ENCODE data around the gene SYNDIG1L.
"Not testable (repeated sequence)": the region's sequence is repeated elsewhere in the genome, so short reads cannot be mapped to it uniquely, and the experiment has no call there.

SYNDIG1L gene

DNA sequence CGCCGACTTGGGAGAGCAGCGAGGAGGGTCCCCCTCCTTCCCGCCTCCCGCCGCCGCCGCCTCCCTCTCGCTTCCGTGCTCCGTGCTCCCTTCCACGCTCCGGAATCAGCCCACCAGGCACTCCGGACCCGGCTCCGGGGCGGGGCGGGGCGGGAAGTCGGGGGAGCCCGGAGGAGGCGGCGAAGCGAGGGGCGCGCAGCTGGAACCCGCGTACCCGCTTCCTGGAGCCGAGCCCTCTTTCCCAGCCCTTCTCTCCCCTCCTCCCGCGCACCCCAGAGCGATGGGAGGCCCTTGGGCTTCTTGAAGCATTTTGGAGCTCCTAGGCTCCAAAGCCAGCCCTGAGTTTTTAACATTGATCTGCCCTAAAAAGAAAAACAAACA lies at the start of gene SYNDIG1L:
Gene SYNDIG1L, minus strand, starts transcription at position 9 of the 381 bp plus-strand sequence. CDS start 16,466 bp downstream, outside the sequence.
- no peak for DNase-seq

DNA sequence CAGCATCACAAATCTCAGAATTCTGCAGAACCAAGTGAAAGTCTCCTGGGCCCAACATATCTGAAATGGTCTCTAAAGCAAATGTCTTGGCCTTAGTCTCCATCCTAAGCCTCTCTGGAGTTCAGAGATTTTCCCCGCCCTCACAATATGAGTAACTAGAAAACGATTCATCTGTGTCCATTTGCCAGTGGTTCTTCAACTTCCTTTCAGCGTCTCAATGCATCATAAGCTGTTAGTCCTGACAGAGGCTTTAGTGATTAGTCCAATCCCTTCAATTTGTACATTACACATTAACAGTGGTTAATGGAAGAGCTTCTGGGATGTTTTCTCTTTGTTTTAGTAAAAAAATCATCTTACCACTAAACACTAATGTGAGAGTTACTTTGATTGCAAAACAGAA lies 49.7 kb upstream of the SYNDIG1L start:
- DNase-seq: no peak

DNA sequence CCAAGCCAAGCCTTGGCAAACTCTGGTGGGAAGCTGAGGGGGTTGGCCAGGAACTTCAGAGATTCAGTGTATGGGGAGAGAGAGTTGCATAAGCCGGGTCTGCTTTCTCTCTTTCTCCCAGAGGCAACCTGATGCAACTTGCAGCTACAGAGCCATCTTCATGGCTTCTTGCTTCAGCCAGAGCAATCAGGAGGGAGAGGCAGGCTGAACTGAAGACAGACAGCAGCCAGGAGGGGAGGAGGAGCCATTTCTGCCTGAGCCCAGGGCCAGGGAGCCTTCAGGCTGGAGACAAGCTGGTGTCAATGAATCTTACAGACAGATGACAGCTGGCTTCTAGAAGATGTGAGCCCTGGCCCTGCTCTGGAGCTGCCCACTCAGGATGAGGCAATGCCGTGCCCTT lies 48.4 kb upstream of the SYNDIG1L start:
- no peak for DNase-seq

DNA sequence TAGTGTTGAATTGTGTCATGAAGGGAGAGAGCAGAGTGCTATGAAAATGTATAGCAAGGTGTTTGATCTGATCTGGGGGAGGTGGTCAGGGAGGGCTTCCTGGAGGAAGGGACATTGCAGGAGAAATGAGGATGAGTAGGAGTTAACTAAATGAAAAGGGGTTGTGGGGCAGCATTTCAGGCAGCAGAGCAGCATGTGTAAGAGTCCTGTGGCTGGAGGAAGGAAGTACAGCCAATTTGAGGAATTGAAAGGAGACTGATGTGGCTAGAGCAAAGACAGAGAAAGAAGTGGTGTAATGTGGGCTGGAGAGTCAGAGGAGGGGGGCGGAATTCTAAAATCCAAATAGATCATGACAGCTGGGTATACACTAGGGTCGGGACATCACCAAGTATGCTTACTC lies 46.6 kb upstream of the SYNDIG1L start:
- no peak for DNase-seq

DNA sequence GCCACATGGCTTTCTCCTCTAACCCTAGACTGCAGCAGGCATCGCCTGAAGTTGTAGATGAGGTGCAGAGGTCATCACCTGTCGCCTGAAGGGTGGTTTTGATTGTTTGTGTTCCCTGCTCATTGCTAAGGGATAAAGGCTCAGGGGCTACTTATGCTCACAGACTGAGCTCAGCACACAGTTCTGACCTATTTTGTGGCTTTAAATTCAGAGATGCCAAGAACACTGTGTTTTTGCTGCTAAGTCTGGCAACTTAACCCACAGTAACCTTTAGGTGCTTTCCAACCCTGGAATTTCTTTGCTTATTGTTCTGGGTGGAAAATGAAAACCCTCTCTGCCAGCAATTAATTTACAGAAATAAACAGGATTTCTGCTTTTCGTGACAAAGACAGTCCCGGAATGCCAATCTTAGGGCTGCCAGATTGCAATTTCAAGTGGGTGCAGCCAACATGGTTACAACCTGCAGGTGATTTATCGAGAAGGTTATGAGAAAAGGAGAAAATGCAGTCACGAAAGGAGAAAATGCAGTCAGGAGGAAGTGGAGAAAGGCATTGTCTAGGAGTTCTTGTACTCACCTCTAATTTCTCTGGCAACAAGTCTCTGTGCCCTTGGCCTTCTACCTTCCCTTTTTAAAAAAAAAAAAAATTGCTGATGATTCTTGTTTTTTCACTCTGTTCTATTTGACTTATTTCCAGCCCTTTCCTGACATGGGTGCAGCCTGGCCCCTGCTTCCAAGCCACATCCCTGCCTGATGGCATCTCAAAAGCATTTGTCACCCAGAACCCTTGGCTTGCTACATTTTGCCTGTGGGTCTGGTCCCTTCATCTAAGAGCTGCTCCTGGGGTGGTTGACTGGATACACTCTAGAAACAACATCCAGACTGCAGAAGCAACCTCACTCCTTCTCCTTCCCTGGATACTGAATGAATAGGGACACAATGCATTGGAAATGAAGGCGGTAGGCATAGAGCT lies 43.8 kb upstream of the SYNDIG1L start:
- DNase-seq: peak in 1 of 58 donors; percentile 39

DNA sequence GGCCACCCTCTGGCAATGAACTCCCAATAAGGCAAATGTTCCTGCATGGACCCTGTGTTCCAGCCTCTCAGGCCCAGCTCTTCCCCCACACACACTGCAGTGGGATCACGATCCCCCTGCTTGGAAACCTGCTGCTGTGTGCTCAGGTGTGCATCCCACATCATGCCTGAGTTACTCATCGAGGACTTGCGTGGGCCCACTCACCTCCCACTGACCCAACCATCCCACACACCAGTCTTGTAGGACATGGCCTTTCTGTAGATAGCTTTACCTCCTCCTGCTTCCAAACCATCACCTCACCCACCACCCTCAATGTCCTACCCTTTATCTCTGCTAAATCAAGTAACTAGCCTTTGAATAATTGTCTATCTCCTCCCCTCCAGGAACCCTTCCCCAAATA lies 42.5 kb upstream of the SYNDIG1L start:
- no peak for DNase-seq

DNA sequence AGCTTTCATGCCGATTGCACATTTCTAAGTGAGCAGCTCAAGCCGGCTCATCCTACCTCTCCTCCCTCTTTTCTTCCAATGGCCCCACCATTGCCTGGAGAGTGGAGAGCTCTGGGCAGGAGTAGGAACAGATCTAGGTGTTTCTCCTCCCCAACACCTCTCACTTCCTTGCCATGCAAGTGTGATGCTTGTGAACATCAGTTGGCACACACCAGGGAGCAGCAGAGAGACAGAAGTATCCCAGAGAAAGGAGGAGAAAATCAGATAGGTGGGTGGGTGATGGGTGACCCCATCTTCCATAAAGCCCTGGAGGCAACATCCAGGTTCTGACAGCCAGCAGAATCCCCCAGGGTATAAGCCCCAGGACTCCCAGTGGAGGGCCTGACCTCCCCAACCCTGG lies 39.3 kb upstream of the SYNDIG1L start:
- DNase-seq: no peak

DNA sequence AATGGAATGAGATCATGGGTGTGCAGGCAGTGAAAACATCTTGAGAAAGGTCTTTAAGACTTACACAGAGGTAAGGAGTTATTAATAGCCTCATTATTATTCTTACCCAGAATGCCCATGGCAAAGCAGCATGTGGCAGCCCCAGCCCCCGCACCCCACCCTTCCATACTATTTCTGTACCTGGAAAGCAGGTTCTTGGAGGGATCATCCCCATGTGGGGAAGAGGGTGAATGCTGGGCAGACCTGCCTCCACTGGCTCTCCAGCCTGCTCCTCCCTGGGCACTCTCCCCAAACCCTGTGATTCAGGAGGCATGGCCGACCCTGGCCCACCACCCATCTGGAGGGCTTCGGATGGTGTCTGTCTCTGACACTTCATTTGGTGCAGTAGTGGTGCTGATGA lies 38.8 kb upstream of the SYNDIG1L start:
- peak in 1 of 58 donors; percentile 41 for DNase-seq

DNA sequence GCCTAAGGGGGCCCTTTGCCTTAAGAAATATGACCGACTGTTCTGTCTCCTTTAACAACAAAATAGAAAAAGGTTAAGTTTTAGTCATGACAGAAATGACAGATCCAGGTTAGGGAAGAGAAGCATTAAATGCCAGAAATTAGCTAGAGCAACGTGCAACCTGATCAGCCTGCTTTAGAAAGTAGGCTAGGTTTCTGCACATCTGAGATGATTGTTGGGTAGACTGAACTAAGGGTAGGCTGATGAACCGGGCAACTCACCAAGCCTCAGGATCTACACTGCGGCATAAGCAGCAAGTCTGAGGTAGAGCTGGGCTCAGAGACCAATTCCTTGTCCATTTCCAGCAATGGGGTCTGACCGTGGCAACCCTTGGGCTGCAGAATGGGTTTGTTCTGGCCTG lies 37.7 kb upstream of the SYNDIG1L start:
- DNase-seq: no peak

DNA sequence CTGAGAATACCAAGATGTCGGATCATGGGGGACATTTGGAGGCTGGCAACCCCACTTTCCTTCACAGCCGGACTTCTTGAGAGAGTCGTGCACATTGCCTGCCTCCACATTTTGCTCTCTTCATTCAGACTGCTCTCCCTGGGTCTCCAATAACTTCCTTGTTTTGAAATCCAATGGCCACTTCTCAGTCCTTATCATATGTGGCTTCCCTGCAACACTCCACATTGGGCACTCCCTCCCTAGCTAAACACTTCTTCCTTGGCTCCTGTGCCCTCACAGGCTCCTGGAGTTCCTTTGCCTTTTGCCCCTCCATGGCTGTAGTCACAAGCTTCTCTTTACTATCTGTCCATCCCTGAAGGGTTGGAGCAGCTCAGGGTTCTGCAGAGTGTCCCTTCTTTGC lies 37.0 kb upstream of the SYNDIG1L start:
- no peak for DNase-seq

DNA sequence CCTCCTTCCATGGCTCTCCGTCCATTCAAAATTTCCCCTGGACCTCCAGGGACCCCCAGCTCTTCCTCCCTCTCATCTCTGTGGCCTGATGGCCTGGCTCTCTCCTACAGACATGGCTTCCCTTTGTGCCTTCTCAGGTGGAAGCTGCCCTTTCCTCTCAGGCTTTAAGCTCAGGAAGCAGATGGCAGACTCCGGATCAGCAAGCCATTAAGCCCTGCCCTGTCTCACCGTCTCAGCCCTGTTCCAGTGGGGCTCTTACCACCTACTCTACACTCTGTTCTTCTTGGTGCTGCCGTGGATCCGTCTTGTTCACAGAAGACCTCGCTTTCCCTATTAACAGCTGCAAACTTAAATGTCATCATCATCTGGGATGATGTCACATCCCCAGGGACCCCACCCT lies 34.0 kb upstream of the SYNDIG1L start:
- DNase-seq: no peak

DNA sequence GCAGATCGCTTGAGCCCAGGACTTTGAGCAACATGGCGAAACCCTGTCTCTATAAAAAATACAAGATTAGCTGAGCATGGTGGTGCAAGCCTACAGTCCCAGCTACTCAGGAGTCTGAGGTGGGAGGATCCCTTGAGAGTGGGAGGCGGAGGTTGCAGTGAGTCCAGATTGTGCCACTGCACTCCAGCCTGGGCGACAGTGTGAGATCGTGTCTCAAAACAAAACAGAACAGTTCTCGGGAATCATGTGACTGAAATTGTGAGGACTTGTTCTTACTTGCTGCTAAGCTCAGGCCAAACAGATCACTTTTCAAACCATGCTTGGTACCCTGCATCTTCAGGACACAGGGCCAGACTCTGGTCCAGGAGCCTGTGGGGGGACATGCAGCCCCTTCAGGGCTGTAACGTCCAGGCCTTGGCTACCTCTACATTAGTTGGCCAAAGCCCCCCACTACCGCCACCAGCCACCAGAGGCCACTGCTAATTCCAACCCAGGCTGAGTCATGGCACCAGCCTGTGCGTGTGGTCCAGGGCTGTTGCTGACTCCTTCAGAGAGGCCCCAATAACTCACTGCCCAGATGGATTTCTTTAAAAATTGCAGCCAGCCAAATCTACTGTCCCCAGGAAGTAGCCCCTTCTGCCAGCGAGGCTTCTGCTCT lies 33.4 kb upstream of the SYNDIG1L start:
- DNase-seq: peak in 1 of 58 donors; percentile 6

DNA sequence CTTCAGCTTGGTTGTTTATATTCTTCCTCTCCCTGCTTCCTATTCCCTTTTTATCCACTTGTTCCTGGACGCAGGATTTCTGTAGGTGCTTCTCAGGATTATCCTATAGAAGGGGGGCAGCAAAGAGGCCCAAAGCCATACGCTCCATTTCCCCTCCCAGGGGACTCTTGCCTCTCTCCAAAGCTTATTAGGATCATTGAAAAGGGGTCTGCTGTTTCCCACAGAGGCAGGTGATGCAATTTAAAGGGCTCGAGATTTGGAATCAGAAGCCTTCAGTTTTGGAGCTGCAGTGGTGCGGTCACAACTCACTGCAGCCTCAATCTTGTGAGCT lies 31.5 kb upstream of the SYNDIG1L start:
- DNase-seq: no peak

DNA sequence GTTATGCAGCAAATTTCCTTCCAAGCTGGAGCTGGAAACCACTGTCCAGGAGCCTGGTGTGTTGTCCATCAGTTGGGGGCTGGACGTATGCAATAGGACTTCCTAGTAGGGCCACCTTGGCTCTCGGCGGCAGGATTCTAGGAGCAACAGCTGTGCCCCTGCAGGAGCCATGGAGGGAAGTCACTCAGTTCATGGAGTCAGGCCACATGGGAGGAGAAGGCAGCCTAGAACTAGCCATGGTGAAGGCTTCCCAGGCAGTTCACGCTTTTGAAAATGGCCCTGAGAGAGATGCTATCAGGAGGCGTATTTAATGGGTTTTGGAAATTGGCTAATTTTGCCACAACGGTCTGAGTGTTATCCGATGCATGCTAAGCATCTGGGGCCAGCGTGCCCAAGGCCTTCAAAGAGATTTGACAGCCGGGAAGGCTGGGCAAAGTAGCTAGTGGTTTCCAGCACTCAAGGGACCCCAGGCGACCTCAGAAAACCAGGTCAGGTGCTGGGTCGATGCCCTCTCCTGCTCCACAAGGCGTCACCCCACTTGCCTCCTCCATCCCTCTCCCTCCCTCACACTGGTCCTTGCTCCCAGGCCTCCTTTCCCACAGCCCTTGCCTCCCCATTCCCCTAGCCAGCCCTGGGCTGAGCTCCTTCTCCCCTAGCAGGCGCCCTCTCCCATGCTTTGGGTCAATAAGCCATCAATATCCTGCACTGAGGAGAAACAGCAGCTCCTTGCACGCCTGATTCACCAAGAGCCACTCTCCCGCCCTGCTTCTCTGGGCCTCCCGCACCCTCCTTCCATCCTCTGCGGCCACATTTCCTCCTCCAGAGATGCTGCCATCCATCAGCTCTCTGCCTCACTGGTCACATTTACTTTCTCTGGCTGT lies 30.9 kb upstream of the SYNDIG1L start:
- no peak for DNase-seq

DNA sequence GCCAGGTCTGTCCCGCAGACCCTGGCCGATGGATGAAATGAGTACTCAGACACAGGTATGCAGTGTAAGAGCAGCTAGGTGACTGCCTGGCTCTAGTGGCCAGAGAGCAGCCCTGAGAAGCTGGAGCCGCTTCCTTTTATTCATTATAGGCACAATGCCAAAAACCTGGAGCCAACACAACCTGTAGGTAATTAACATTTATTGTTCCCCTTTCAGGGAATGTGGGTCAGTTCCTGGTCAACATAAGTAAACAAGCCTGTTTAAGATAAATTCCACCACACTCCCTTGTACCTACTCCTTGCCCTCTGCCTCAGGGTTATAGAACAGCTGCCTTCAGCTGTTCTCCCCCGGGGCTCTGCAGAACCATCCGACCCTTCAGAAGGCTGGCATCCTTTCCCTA lies 28.4 kb upstream of the SYNDIG1L start:
- not testable (repeated sequence) for DNase-seq

DNA sequence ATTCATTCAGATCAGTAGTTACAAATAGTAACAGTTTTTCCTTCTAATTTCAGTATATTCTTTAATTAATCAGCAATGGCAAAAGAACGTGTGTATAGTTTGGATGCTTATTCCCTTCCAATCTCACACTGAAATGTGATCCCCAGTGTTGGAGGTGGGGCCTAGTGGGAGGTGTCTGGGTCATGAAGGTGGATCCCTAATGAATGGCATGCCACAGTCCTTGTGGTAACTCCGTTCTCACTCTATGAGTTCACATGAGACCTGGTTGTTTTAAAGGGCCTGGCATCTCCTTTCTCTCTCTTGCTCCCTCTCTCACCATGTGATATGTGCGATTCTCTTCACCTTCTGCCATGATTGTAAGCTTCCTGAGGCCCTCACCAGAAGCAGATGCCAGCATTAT lies 18.9 kb upstream of the SYNDIG1L start:
- DNase-seq: no peak

DNA sequence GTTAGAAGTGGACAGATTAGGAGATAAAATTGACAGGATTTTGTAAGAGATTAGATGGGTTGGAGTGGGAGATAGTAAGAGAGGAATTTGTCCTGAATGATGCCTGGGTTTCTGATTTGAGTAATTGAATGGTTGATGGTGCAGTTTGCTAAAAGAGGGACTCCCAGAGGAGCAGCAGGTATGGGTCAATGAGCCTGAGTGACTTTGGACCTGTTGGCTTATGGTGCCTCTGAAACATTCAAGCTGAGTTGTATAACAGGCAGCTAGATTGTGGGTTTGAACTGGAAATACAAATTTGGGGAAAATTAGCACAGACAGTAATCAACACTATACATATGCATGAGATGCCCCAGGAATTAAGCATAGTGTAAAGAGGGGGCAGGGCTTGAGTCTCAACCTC lies 16.7 kb upstream of the SYNDIG1L start:
- DNase-seq: no peak

DNA sequence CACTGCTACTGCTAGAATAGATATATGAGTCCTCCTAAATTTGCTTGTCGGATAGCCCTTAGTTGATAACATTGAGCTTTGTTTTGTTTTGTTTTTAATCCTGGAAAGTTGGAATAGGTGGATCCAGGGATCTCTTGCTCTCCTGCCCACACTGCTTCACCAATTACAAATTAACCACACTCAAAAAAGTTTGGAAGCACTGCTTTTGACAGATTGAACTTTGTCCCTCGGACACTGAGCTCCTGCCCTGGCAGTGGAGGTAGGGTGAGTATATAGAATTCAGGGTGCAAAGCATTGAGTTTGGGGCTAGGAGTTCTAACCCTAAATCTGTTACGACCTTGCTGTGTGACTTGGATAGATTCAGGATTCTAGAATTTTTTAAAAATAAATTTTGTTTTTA lies 15.1 kb upstream of the SYNDIG1L start:
- no peak for DNase-seq

DNA sequence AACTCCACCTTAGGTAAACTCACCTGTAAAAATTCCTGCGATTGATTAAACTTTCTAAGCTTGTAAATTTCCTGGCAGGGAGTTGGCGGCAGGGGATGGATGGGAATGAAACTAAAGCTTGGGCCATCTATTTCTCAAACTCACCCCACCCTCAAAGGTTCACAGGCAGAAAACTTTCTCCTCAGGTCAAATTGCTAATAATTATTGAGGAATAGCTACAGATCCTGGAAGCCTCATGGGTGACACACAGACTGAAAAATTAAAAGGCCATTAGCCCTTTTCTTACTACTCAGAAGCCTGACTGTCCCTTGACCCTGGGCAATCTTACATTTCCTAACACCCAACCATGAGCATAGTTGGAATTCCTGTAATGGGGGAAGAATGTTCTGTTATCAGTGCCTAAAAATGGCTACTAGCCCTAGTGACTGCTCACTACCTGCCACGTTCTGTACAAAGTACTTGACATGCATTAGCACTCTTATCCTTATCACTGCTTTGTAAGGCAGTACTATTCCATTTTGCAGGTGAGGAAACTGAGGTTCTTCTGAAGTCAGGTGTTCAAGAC lies 12.4 kb upstream of the SYNDIG1L start:
- DNase-seq: no peak

DNA sequence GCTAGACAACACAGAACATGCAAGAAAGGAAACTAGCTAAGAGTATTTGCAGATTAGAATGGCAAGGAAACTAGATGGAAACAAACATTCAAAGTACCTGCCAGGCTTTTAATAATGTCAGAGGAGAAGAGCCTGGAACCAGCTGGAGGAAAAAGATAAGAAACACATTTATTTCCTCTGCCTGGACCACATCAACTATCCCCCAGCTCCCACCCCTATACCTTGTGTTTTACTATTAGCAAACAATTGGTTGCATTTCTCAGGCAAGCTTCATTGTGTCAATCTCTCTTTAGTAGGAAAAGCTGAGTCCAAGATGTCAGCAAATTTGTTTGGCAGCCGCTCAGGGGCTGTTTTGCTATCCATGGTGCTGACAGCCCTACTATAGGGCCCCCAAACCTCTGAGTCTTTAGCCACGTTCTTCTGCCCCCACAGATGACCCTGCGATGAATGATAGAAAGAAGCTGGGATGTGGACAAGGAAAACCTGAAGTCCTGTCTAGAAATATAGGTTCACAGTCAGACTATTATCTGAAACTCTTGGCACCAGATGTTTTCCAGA lies 11.6 kb upstream of the SYNDIG1L start:
- no peak for DNase-seq

DNA sequence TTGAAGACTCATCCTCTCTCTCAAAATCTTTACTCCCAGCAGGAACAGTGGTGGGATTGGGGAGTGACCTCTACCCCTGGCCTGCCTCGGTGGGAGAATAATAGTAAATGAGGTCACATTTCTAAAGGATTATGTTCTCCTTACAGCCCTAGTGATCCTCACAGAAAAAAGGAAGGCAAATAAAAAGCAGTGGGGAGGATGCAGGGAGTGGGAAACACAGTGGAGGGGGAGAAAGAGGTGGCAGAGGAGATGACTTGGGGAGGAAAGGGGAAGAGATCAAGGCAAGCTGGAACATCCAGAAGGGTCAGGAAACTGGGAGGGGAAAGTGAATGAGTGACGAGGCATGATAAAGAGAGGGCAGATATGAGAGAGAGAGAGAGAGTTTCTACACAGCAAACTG lies 8.3 kb upstream of the SYNDIG1L start:
- DNase-seq: no peak

All from anterior cingulate cortex (tissue), 58 donors.